Activated naive CD8-positive, alpha-beta T cell (primary cell): Measurements from ENCODE around the gene ZFP57.

ENCODE experiments used
- H3K27ac Mint-ChIP-seq: one replicate; pipeline ENCODE4 v1.8.0; 2021; ENCODE audit warnings: mixed read lengths
- H3K27me3 Mint-ChIP-seq: one replicate; pipeline ENCODE4 v1.8.0; 2021; ENCODE audit warnings: mixed read lengths
- H3K36me3 Mint-ChIP-seq: one replicate; pipeline ENCODE4 v1.8.0; 2021; ENCODE audit warnings: mixed read lengths
- H3K4me1 Mint-ChIP-seq: one replicate; pipeline ENCODE4 v1.8.0; 2021; ENCODE audit warnings: low read depth, mixed read lengths
- H3K4me3 Mint-ChIP-seq: one replicate; pipeline ENCODE4 v1.8.0; 2021; ENCODE audit warnings: mild to moderate bottlenecking, mixed read lengths
- H3K9me3 Mint-ChIP-seq: one replicate; pipeline ENCODE4 v1.8.0; 2021; ENCODE audit warnings: low read depth, mixed read lengths

The ZFP57 gene

GRCh38 chr6:29709188-29709587 is 28.2 kb upstream of the ZFP57 start:
- Mint-ChIP-seq H3K27ac (peak overlapping the region; percentile 64), H3K9me3 (no peaks in the 10 kb centered on the region), H3K4me1 (peaks cover 82% of the 10 kb centered on the region), H3K27me3 (no peaks in the 10 kb centered on the region), H3K36me3 (no peaks in the 10 kb centered on the region), H3K4me3 (peak overlapping the region; percentile 76)

GRCh38 chr6:29708432-29709179 is 27.7 kb upstream of the ZFP57 start:
- Mint-ChIP-seq H3K36me3 (no peaks in the 10 kb centered on the region), H3K9me3 (no peaks in the 10 kb centered on the region), H3K27ac (peak overlapping the region; percentile 64), H3K4me1 (peaks cover 79% of the 10 kb centered on the region), H3K4me3 (peak overlapping the region; percentile 76), H3K27me3 (no peaks in the 10 kb centered on the region)

GRCh38 chr6:29705389-29706231 is 24.7 kb upstream of the ZFP57 start:
- H3K27ac Mint-ChIP-seq, result no peak overlapping the region
- no peaks in the 10 kb centered on the region for H3K9me3 Mint-ChIP-seq
- H3K4me1 Mint-ChIP-seq, result peaks cover 54% of the 10 kb centered on the region
- H3K36me3 Mint-ChIP-seq, result no peaks in the 10 kb centered on the region
- no peak overlapping the region for H3K4me3 Mint-ChIP-seq
- H3K27me3 Mint-ChIP-seq, result peaks cover 3% of the 10 kb centered on the region

GRCh38 chr6:29702519-29703103 is 21.7 kb upstream of the ZFP57 start:
- Mint-ChIP-seq H3K27ac (no peak overlapping the region), H3K27me3 (peaks cover 4% of the 10 kb centered on the region), H3K36me3 (no peaks in the 10 kb centered on the region), H3K9me3 (no peaks in the 10 kb centered on the region), H3K4me3 (no peak overlapping the region), H3K4me1 (peaks cover 25% of the 10 kb centered on the region)

- no peaks in the 10 kb centered on the region for H3K4me1 Mint-ChIP-seq
- no peak overlapping the region for H3K4me3 Mint-ChIP-seq
- peaks cover 7% of the 10 kb centered on the region for H3K36me3 Mint-ChIP-seq
- H3K9me3 Mint-ChIP-seq, result peaks cover 8% of the 10 kb centered on the region
- peaks cover 6% of the 10 kb centered on the region for H3K27me3 Mint-ChIP-seq
- H3K27ac Mint-ChIP-seq, result no peak overlapping the region
These were observed 15.5 kb upstream of the ZFP57 start for GRCh38 chr6:29696147-29697125.

GRCh38 chr6:29694637-29695036 is 13.7 kb upstream of the ZFP57 start:
- peaks cover 7% of the 10 kb centered on the region for H3K36me3 Mint-ChIP-seq
- peaks cover 1% of the 10 kb centered on the region for H3K27me3 Mint-ChIP-seq
- no peaks in the 10 kb centered on the region for H3K4me1 Mint-ChIP-seq
- H3K4me3 Mint-ChIP-seq, result no peak overlapping the region
- peaks cover 8% of the 10 kb centered on the region for H3K9me3 Mint-ChIP-seq
- no peak overlapping the region for H3K27ac Mint-ChIP-seq

GRCh38 chr6:29685718-29686326 is 4.9 kb upstream of the ZFP57 start:
- no peaks in the 10 kb centered on the region for H3K9me3 Mint-ChIP-seq
- no peak overlapping the region for H3K4me3 Mint-ChIP-seq
- H3K27me3 Mint-ChIP-seq, result no peaks in the 10 kb centered on the region
- H3K27ac Mint-ChIP-seq, result no peak overlapping the region
- no peaks in the 10 kb centered on the region for H3K4me1 Mint-ChIP-seq
- no peaks in the 10 kb centered on the region for H3K36me3 Mint-ChIP-seq

GRCh38 chr6:29681811-29682210 is 859 bp upstream of the ZFP57 start:
- Mint-ChIP-seq H3K4me1 (peaks cover 2% of the 10 kb centered on the region), H3K36me3 (no peaks in the 10 kb centered on the region), H3K27me3 (no peaks in the 10 kb centered on the region), H3K9me3 (no peaks in the 10 kb centered on the region), H3K4me3 (no peak overlapping the region), H3K27ac (no peak overlapping the region)

GRCh38 chr6:29680416-29680815 is 536 bp downstream of the ZFP57 start:
- no peaks in the 10 kb centered on the region for H3K9me3 Mint-ChIP-seq

GRCh38 chr6:29679962-29680361 is 990 bp downstream of the ZFP57 start:
- H3K4me3 Mint-ChIP-seq, result no peak overlapping the region
- H3K4me1 Mint-ChIP-seq, result peaks cover 2% of the 10 kb centered on the region
- H3K36me3 Mint-ChIP-seq, result no peaks in the 10 kb centered on the region
- H3K27me3 Mint-ChIP-seq, result no peaks in the 10 kb centered on the region
- no peaks in the 10 kb centered on the region for H3K9me3 Mint-ChIP-seq
- no peak overlapping the region for H3K27ac Mint-ChIP-seq

More at GRCh38 chr6:29680416-29680815, 536 bp downstream of the ZFP57 start:
- Mint-ChIP-seq H3K36me3 (no peaks in the 10 kb centered on the region), H3K4me1 (peaks cover 2% of the 10 kb centered on the region), H3K4me3 (no peak overlapping the region), H3K27ac (no peak overlapping the region), H3K27me3 (no peaks in the 10 kb centered on the region)

- no peaks in the 10 kb centered on the region for H3K27me3 Mint-ChIP-seq
- H3K36me3 Mint-ChIP-seq, result no peaks in the 10 kb centered on the region
- no peak overlapping the region for H3K4me3 Mint-ChIP-seq
These were observed 2.8 kb downstream of the ZFP57 start for GRCh38 chr6:29678114-29678513.

GRCh38 chr6:29676981-29677601 is 3.9 kb downstream of the ZFP57 start:
- Mint-ChIP-seq H3K27me3 (no peaks in the 10 kb centered on the region), H3K4me3 (no peak overlapping the region), H3K4me1 (peaks cover 2% of the 10 kb centered on the region), H3K36me3 (no peaks in the 10 kb centered on the region), H3K27ac (no peak overlapping the region), H3K9me3 (no peaks in the 10 kb centered on the region)

More at GRCh38 chr6:29678114-29678513, 2.8 kb downstream of the ZFP57 start:
- no peak overlapping the region for H3K27ac Mint-ChIP-seq
- peaks cover 2% of the 10 kb centered on the region for H3K4me1 Mint-ChIP-seq
- H3K9me3 Mint-ChIP-seq, result no peaks in the 10 kb centered on the region

- peaks cover 9% of the 10 kb centered on the region for H3K27me3 Mint-ChIP-seq
- no peaks in the 10 kb centered on the region for H3K36me3 Mint-ChIP-seq
- H3K9me3 Mint-ChIP-seq, result no peaks in the 10 kb centered on the region
- H3K4me1 Mint-ChIP-seq, result peaks cover 2% of the 10 kb centered on the region
- H3K4me3 Mint-ChIP-seq, result no peak overlapping the region
- H3K27ac Mint-ChIP-seq, result no peak overlapping the region
These were observed 5.4 kb downstream of the ZFP57 start for GRCh38 chr6:29675561-29675960.
